GM23248 (cell line): ENCODE measurements around the gene CEP41. TPM values are rescaled to one million over a fixed set of nuclear protein-coding genes. Genes with fewer than 3 reads are reported as not detected.
A peak's percentile ranks its signal among the peaks of the same experiment; 100 is the strongest.

ENCODE experiments used
- DNase-seq: peaks from one replicate; pipeline ENCODE4 v3.0.0-alpha.2; 2015
- H2AFZ ChIP-seq: fragments of 200-600 bp; sonication (generic); 2 replicates; pipeline ENCODE4 v1.6.1; 2016; ENCODE audit warnings: antibody characterized with exemption
- H3F3A ChIP-seq: fragments of 200-600 bp; sonication (generic); 2 replicates; pipeline ENCODE4 v1.6.1; 2016; ENCODE audit warnings: mild to moderate bottlenecking, antibody characterized with exemption, mixed run types; ENCODE audit not compliant: insufficient read depth
- H3K27ac ChIP-seq: fragments of 200-600 bp; sonication (generic); 2 replicates; pipeline ENCODE4 v1.5.1; 2016; ENCODE audit warnings: mild to moderate bottlenecking
- H3K27me3 ChIP-seq: fragments of 200-600 bp; sonication (generic); replicated peaks from 2 replicates; pipeline ENCODE4 v1.6.1; 2016; ENCODE audit warnings: mild to moderate bottlenecking; ENCODE audit not compliant: insufficient read depth
- H3K36me3 ChIP-seq: fragments of 200-600 bp; sonication (generic); 2 replicates; pipeline ENCODE4 v1.6.1; 2016; ENCODE audit warnings: low read depth, mild to moderate bottlenecking
- H3K4me1 ChIP-seq: fragments of 200-600 bp; sonication (generic); 2 replicates; pipeline ENCODE4 v1.6.1; 2016; ENCODE audit warnings: mild to moderate bottlenecking; ENCODE audit not compliant: insufficient read depth
- H3K4me2 ChIP-seq: fragments of 200-600 bp; sonication (generic); one replicate; pipeline ENCODE4 v1.6.1; 2016; ENCODE audit warnings: mild to moderate bottlenecking; ENCODE audit not compliant: unreplicated experiment
- H3K4me3 ChIP-seq: fragments of 200-600 bp; sonication (generic); 2 replicates; pipeline ENCODE4 v1.5.1; 2016; ENCODE audit warnings: mild to moderate bottlenecking
- H3K79me2 ChIP-seq: fragments of 200-600 bp; sonication (generic); 2 replicates; pipeline ENCODE4 v1.6.1; 2016; ENCODE audit warnings: mild to moderate bottlenecking; ENCODE audit not compliant: insufficient read depth
- H3K9ac ChIP-seq: fragments of 200-600 bp; sonication (generic); 2 replicates; pipeline ENCODE4 v1.6.1; 2016; ENCODE audit warnings: mild to moderate bottlenecking
- H3K9me2 ChIP-seq: fragments of 200-600 bp; sonication (generic); 2 replicates; pipeline ENCODE4 v1.6.1; 2016; ENCODE audit warnings: mixed run types, mild to moderate bottlenecking, moderate library complexity; ENCODE audit not compliant: insufficient read depth
- H3K9me3 ChIP-seq: fragments of 200-600 bp; sonication (generic); one replicate; pipeline ENCODE4 v1.6.1; 2017; ENCODE audit warnings: low read depth
- H4K20me1 ChIP-seq: fragments of 200-600 bp; sonication (generic); 2 replicates; pipeline ENCODE4 v1.6.0; 2016; ENCODE audit not compliant: insufficient read depth
- EZH2 ChIP-seq: fragments of 200-600 bp; sonication (generic); IDR thresholded peaks from 2 replicates; pipeline ENCODE4 v1.6.1; 2018; ENCODE audit warnings: antibody characterized with exemption, mild to moderate bottlenecking; ENCODE audit not compliant: insufficient read depth, poor library complexity, severe bottlenecking
- EZH2phosphoT487 ChIP-seq: fragments of 200-600 bp; sonication (generic); IDR thresholded peaks from 2 replicates; pipeline ENCODE4 v1.6.1; 2018; ENCODE audit warnings: antibody characterized with exemption, moderate library complexity, mild to moderate bottlenecking, low read depth; ENCODE audit not compliant: insufficient read depth
- WGBS, 2 experiments: methylation state at CpG; one replicate each; pipeline ENCODE4 v1.1.6; 2015 to 2017; ENCODE audit warnings: low lambda C conversion rate in 2 of 2, low coverage in 1 of 2; ENCODE audit errors: missing lambda C conversion rate in 2 of 2; 5-methylcytosine and 5-hydroxymethylcytosine counted together
- in situ Hi-C: fragments of 300-500 bp; cut with MboI; formaldehyde crosslinking; loops from 2 replicates; pipeline ENCODE4 v1.15.0; 2020
- polyA plus RNA-seq: library from polyadenylated mRNA; unstranded; fragments of >200 nt; fragmentation: Nextera tagmentation; extraction: Ambion mirVana; gene quantifications from 2 replicates; pipeline ENCODE4 v1.2.1, GENCODE V29; 2016
- total RNA-seq: library from RNA; depleted of rRNA; stranded (reverse); fragments of >200 nt; shearing (Covaris generic); gene quantifications from 2 replicates; pipeline ENCODE4 v1.2.3, GENCODE V29; 2014; rRNA removed

Gene CEP41, protein sequence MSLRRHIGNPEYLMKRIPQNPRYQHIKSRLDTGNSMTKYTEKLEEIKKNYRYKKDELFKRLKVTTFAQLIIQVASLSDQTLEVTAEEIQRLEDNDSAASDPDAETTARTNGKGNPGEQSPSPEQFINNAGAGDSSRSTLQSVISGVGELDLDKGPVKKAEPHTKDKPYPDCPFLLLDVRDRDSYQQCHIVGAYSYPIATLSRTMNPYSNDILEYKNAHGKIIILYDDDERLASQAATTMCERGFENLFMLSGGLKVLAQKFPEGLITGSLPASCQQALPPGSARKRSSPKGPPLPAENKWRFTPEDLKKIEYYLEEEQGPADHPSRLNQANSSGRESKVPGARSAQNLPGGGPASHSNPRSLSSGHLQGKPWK
- 8.1 and 18.3 TPM in 2 replicates for total RNA-seq
- polyA plus RNA-seq: 32.3 and 33.9 TPM in 2 replicates

DNA sequence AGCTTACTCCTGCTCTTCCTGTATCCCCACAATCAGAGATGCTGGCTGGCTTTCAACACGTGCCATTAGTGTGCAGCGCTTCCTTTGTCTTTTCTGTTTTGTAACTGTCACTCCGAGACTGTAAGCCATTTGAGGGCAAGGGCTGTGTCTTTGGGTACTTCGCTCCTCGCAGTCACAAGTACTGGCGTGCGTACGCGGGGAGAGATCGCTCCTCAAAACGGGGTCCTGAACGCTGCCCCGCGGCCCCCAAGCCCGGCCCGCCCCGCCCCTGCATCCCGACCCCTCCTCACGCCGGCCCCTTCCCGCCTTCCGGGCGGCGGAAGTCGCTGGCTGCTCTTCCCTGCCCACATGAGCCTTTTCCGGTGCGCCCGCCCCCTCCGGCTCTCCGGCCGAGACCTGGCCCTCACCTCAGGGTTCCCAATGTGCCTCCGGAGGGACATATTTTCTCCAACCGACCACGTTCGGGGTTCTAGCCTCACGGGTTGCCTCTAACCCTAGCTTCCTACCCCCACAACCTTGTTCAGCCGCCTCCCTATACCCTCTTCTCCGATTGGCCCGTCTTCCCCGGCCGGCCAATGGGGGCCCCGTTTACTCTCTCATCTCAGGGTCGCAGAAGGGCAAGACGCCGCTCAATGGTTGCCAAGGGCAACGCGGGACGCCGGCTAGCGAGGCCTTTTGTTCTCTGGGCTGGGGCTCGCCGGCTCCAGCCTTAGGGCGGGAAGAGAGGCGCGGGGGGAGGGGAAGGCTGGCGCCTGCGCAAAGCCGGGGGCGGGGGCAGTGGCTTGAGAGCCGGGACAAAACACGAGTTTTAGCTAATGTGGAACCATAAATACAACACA lies at the start of gene CEP41:
Gene CEP41 (minus strand): TSS at position 490 of the 839 bp plus-strand sequence. CDS start 50 bp downstream, at position 440.
- Histone ChIP-seq H3F3A (no peaks in the 10 kb centered on the region), H3K9me3 (no peaks in the 10 kb centered on the region), H3K9me2 (no peaks in the 10 kb centered on the region), H4K20me1 (no peaks in the 10 kb centered on the region), H3K4me1 (peaks cover 18% of the 10 kb centered on the region), H3K79me2 (peaks cover 2% of the 10 kb centered on the region; the same call in 1 of the 2 replicates), H3K4me2 (peak within 1 kb of the TSS; percentile 89), H3K27me3 (no peaks in the 10 kb centered on the region), H3K36me3 (no peaks in the 10 kb centered on the region), H3K27ac (peak within 1 kb of the TSS; percentile 55), H3K4me3 (peak within 1 kb of the TSS; percentile 75), H3K9ac (peak within 1 kb of the TSS; percentile 76), H2AFZ (peak within 1 kb of the TSS; percentile 86)
- in situ Hi-C loops: no loop called here
- WGBS, 2 experiments: 2 to 3% methylated on average over 32 to 61 of the region's 61 CpGs
- no peak for TF ChIP-seq EZH2
- TF ChIP-seq EZH2phosphoT487: no peak
- DNase-seq: peak; percentile 95

GRCh38 chr7:130490311-130490791 lies 49.5 kb upstream of the CEP41 start:
- Histone ChIP-seq H3K9ac (no peak overlapping the region), H3K27me3 (no peaks in the 10 kb centered on the region; the same call in 1 of the 2 replicates), H4K20me1 (no peaks in the 10 kb centered on the region), H3K36me3 (no peaks in the 10 kb centered on the region), H3K4me2 (peak overlapping the region; percentile 88), H3K4me1 (no peaks in the 10 kb centered on the region), H3K9me2 (no peaks in the 10 kb centered on the region), H3F3A (no peaks in the 10 kb centered on the region), H2AFZ (no peak overlapping the region; the same call in 1 of the 2 replicates), H3K9me3 (no peaks in the 10 kb centered on the region), H3K79me2 (no peaks in the 10 kb centered on the region), H3K27ac (no peak overlapping the region), H3K4me3 (peak overlapping the region; percentile 63; the same call in 1 of the 2 replicates)
- no peak for TF ChIP-seq EZH2
- no peak for TF ChIP-seq EZH2phosphoT487
- WGBS, 2 experiments: 91 to 93% methylated on average over 21 of the region's 21 CpGs
- in situ Hi-C loops: no loop called here
- no peak for DNase-seq

GRCh38 chr7:130489140-130489983 lies 48.5 kb upstream of the CEP41 start:
- Histone ChIP-seq H3K9ac (no peak overlapping the region), H3K4me2 (no peak overlapping the region), H4K20me1 (no peaks in the 10 kb centered on the region), H3K36me3 (no peaks in the 10 kb centered on the region), H3K27me3 (peaks cover 5% of the 10 kb centered on the region; the same call in 1 of the 2 replicates), H3F3A (no peaks in the 10 kb centered on the region), H3K27ac (no peak overlapping the region), H3K4me3 (no peak overlapping the region), H3K9me3 (no peaks in the 10 kb centered on the region), H3K9me2 (no peaks in the 10 kb centered on the region), H3K79me2 (no peaks in the 10 kb centered on the region), H2AFZ (no peak overlapping the region), H3K4me1 (no peaks in the 10 kb centered on the region)
- no peak for TF ChIP-seq EZH2
- no peak for TF ChIP-seq EZH2phosphoT487
- 81 to 83% methylated on average over 10 of the region's 10 CpGs for WGBS, 2 experiments
- DNase-seq: no peak
- in situ Hi-C loops: no loop called here
